CD1c-positive myeloid dendritic cell (primary cell): Measurements from ENCODE around the gene EFCAB8.

Experiments used
- DNase-seq: peaks from one replicate; pipeline ENCODE4 v3.0.0-alpha.2; 2016; ENCODE audit errors: extremely low spot score

The EFCAB8 gene

DNA sequence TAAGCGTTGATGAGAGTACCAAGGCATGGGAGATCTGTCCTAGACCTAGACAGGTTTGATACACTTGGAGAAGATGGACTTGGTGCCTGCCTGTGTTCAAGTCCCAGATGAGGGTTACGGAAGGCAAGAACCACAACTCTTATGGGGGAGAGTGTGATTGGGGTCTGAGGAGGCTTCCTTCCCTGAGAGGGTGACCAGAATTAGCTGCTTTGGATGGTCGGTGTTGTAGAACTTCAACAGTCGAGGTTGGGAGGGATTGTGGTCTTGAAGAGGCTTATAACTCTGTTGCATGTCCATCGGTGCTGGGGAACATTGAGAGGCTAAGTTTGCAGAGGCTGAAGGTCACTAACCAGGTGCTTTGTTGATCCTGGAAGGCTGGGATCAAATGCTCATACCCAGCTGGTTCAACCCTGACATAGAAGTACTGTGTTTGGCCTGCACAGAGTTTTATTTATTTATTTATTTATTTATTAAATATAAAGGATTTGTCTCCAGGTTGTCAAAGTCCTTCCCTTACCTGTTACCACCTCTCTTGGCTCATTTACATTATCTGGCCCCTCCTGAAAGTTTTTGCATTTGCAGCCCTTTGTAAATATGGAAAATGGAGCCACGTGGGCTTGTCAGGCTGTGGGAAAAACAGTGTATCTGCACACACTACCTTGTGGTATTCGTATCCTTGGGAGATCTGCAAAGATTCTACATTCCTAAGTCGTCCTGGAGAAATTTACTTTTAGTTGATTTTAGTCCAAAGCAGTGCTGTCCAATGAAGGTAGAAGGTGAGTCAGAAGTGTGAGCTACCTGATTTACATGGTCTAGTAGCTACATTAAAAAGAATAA, 15.8 kb upstream of the EFCAB8 start:
- DNase-seq, result no peak

DNA sequence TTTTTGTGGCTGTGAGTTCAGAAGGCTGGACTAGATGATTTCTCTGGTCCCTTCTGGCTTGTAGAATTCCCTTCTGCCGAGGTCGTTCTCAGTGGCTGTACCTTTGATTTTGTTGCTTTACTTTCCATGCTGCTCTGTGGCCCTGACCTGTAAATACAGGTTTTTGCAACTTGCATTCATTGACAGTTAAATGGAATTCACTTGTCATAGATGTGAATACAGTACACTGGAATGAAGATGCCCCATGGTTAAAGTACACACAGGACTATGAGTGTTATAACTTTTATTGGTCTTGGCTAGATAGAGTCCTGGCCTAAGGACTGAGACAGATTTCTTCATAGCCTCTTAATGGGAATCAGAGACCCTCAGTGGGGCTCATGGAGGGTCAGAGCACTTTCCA, 12.9 kb upstream of the EFCAB8 start:
- DNase-seq, result no peak

DNA sequence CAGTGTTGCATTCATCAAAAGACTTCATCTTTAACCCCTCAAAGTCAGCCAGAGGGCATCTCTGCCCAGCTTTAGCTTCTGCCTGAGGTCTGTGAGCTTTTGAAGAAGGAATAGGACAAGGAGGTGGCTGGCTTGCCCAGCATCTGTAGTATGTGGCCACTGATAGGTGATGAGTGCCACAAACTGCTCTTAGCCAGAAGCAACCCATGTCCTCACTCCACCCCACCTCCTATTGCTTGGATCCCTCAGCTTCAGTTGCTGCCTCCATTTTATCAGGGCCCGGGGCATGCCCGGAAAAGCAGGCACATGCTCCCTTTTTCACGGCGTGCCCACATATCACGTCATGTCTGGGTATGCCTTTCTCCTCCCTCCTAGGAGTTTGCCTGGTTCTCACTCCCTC, 11.9 kb upstream of the EFCAB8 start:
- no peak for DNase-seq

DNA sequence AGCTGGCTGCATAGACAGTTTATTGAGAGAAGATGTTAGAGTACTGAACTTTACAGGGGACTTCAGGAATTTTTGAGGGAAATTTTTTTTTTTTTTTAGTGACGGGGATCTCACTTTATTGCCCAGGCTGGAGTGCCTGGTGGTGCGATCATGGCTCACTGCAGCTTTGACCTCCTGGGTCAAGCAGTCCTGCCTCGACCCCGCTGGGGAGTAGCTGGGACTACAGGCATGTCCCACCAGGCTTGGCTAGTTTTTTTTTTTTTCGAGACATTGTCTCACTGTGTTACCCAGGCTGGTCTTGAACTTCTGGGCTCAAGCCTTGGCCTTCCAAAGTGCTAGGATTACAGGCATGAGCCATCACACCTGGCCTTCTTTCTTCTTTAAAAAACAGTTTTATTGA, 10.8 kb upstream of the EFCAB8 start:
- no peak for DNase-seq

GRCh38 chr20:32848846-32849245, 9.9 kb upstream of the EFCAB8 start:
- DNase-seq, result no peak

- DNase-seq, result no peak
Observed at GRCh38 chr20:32849577-32849976, 9.1 kb upstream of the EFCAB8 start.

- no peak for DNase-seq
Observed at GRCh38 chr20:32855387-32855786, 3.3 kb upstream of the EFCAB8 start.

GRCh38 chr20:32858189-32858588, 534 bp upstream of the EFCAB8 start:
- DNase-seq, result no peak

DNA sequence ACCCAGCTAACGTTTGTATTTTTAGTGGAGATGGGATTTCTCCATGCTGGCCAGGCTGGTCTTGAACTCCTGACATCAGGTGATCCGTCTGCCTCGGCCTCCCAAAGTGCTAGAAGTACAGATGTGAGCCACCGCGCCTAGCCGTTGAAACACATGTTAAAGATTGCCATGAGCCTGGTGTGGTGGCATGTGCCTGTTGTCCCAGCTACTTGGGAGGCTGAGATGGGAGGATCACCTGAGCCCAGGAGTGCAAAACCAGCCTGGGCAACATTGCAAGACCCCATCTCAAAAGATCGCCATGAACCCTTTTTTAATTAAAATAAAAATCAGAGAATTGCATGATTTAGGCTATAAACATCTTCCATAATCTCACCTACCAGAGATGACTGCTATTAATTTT, 2.7 kb downstream of the EFCAB8 start:
- no peak for DNase-seq

- no peak for DNase-seq
Observed at GRCh38 chr20:32869562-32869961, 10.8 kb downstream of the EFCAB8 start.

DNA sequence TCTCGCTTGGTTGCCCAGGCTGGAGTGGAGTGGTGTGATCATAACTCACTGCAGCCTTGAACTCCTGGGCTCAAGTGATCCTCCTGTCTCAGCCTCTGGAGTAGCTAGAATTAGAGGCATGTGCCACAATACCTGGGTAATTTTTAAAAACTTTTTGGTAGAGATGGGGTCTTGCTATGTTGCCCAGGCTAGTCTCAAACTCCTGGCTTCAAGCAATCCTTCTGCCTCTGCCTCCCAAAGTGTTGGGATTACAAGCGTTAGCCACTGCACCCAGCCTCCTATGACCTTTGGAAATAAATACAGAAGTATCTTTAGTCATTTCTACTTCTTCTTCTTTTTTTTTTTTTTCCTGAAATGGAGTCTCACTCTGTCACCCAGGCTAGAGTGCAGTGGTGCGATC, 11.8 kb downstream of the EFCAB8 start:
- peak; percentile 20 for DNase-seq

- no peak for DNase-seq
Observed at GRCh38 chr20:32870985-32871384, 12.3 kb downstream of the EFCAB8 start.

- DNase-seq, result peak; percentile 69
Observed at GRCh38 chr20:32871627-32872160, 13.0 kb downstream of the EFCAB8 start.

DNA sequence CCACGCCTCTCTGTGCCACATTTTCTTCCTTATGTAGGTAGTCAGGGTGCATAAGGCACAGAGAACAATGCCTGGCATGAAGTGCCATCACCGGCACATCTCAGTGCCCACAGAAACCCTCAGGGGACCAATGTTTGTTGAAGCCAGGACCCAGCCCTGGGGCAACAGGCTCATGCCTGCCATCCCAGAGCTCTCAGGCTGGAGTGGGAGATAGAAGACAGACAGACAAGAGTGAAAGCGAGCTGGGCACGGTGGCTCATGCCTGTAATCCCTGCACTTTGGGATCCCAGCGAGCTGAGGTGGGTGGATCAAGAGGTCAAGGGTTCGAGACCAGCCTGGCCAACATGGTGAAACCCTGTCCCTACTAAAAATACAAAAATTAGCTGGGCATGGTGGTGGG, 13.5 kb downstream of the EFCAB8 start:
- DNase-seq, result no peak

DNA sequence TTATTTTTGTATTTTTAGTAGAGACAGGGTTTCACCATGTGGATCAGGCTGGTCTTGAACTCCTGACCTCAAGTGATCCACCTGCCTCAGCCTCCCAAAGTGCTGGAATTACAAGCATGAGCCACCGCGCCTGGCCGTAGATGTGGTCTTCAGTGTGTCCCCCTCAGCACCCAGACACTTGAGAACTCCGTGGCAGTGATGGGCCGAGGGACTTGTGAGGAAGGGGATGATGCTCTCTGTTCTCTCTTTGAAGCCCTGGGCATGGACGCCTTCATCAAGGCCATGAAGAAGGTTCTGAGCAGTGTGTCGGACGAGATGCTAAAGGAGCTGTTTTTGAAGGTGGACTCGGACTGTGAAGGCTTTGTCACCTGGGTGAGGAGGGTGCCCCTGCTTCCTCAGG, 16.9 kb downstream of the EFCAB8 start:
- DNase-seq, result no peak

DNA sequence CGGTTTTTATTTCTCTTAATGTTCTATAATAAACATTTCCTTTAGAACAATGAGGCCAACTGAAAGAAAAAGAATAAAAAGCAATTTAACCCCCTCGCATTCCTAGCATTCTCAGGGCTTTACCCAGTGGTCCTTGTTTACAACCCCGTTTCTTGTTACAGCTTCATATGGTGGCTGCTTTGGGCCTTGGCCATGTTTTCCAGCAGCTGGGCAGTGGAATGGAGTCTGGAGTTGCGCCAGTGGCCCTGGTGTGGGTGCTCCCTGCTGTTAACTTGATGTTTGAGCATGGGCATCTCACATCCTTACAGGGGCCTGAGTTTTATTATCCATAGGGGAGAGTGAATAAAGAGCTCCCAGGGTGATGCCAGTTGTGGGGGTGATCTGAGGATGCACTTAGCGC, 18.8 kb downstream of the EFCAB8 start:
- no peak for DNase-seq

DNA sequence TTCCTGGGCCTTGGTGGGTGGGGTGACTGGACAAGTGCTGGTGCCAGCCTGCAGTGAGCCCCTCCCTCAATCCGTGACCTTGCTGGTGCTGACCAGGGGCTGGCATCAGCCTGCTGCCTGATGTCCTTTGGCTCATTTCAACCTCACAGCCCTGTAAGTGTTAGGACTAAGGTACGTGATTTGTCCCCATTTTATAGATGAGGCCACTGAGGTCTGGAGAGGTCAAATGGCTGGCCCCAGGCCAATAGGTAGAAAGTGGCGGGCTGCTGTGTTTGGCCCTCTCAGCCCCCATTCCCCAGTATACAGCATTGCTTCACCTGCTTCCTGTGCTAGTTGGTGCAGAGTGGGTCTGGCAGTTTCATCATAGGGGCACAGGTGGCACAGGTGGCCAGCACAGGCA, 20.1 kb downstream of the EFCAB8 start:
- no peak for DNase-seq

GRCh38 chr20:32879538-32879937, 20.8 kb downstream of the EFCAB8 start:
- DNase-seq, result no peak

GRCh38 chr20:32880635-32881034, 21.9 kb downstream of the EFCAB8 start:
- no peak for DNase-seq

DNA sequence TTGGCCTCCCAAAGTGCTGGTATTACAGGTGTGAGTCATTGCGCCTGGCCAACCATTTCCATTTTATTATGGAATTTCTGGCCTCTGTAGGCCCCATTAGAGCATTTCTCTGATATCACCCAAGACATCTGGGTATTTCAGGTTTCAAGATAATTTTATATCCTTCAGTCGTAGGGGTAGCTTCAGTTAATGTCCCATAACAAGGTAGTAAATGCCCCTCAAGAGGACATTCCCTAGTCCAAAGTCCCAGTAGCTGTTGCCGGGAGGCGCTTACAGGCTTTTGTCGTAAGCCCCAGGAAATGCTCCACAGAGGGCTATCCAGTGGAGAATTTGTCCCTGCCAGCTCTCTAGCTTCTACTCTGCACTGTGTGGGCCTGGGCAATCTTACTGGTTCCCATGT, 24.4 kb downstream of the EFCAB8 start:
- no peak for DNase-seq

- DNase-seq, result no peak
Observed at GRCh38 chr20:32885185-32885584, 26.5 kb downstream of the EFCAB8 start.

DNA sequence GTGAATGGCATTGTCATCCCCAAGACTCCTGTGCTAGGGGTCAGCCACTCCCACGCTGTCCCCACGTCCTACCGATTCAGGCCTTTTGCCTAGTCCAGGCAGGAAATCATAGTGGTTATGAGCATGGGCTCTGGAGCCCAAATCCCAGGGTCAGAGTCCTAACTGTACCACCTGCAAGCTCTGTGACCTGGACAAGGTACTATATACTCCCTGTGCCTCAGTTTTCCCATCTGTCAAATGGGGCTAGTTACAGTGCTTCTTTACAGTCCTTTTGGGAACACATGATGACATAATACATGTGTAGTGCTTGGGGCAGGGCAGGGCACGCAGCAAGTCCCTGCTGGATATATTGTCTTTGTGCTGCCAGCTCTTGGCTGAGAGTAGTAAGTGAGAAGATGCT, 27.2 kb downstream of the EFCAB8 start:
- no peak for DNase-seq

DNA sequence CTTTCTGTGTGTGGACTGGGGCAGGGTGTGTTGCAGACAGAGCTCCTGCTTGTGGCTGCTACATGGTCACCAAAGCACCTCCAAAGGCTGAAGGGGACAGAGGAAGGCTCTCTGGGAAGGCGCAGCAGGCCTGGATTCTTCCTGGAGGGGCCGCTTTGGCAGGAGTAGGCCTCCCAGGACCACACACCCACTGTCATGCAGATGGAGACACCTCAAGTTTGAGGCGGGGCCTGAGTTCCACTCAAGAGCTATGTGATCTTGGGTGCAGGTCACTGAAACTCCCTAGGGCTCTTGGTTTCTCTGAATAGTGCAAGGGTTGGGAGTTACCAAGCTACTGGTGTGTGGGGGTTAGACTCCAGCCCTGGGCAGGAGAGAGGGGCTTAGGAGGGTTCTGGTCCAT, 27.9 kb downstream of the EFCAB8 start:
- DNase-seq, result no peak

DNA sequence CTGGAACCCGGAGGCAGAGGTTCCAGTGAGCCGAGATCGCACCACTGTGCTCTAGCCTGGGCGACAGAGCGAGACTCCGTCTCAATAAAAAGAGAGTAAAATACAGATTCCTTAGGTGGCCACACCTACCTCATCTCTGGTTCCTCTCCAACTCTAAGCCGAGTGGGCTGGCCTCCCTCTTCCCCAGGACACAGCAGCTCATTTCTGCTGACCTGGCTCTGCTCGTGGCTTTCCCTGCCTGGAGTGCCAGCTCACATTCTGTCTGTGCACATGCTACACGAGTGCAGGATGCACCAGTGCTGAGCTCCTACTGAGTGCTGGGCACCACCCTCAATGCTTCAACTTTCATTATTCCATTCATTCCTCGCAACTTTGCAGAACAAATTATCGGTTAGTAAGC, 28.8 kb downstream of the EFCAB8 start:
- no peak for DNase-seq
